ENCODE results near the gene ANKRD50.
A peak's percentile ranks its signal among the peaks of the same experiment; 100 is the strongest.

The ANKRD50 gene, protein sequence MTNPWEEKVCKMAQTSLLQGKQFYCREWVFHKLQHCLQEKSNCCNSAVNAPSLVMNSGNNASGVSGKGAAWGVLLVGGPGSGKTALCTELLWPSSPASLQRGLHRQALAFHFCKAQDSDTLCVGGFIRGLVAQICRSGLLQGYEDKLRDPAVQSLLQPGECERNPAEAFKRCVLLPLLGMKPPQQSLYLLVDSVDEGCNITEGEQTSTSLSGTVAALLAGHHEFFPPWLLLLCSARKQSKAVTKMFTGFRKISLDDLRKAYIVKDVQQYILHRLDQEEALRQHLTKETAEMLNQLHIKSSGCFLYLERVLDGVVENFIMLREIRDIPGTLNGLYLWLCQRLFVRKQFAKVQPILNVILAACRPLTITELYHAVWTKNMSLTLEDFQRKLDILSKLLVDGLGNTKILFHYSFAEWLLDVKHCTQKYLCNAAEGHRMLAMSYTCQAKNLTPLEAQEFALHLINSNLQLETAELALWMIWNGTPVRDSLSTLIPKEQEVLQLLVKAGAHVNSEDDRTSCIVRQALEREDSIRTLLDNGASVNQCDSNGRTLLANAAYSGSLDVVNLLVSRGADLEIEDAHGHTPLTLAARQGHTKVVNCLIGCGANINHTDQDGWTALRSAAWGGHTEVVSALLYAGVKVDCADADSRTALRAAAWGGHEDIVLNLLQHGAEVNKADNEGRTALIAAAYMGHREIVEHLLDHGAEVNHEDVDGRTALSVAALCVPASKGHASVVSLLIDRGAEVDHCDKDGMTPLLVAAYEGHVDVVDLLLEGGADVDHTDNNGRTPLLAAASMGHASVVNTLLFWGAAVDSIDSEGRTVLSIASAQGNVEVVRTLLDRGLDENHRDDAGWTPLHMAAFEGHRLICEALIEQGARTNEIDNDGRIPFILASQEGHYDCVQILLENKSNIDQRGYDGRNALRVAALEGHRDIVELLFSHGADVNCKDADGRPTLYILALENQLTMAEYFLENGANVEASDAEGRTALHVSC (N-terminal part only)

GRCh38 chr4:124712372-124713184 lies at the start of gene ANKRD50:
Gene ANKRD50 (minus strand): TSS chr4:124712732. CDS start chr4:124710511, 2,221 bp downstream.
- peak within 1 kb of the TSS; percentile 77 for H3K4me3 ChIP-seq (ENCODE audit: low read depth, low read length)
- ChIA-PET CTCF (no interaction called here), POLR2A (interaction anchor here (0.5 kb wide), 1 partner anchor 70 kb away, joined by 3 read pairs; no protein-coding TSS in a partner anchor)
- DNase-seq (ENCODE audit: low read depth, low spot score): peak; percentile 66
- TF ChIP-seq, protein P1, sequence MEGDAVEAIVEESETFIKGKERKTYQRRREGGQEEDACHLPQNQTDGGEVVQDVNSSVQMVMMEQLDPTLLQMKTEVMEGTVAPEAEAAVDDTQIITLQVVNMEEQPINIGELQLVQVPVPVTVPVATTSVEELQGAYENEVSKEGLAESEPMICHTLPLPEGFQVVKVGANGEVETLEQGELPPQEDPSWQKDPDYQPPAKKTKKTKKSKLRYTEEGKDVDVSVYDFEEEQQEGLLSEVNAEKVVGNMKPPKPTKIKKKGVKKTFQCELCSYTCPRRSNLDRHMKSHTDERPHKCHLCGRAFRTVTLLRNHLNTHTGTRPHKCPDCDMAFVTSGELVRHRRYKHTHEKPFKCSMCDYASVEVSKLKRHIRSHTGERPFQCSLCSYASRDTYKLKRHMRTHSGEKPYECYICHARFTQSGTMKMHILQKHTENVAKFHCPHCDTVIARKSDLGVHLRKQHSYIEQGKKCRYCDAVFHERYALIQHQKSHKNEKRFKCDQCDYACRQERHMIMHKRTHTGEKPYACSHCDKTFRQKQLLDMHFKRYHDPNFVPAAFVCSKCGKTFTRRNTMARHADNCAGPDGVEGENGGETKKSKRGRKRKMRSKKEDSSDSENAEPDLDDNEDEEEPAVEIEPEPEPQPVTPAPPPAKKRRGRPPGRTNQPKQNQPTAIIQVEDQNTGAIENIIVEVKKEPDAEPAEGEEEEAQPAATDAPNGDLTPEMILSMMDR (IDR thresholded peaks at IDR 0.05; ENCODE audit: insufficient read depth, low read length, missing control alignments): no peak

DNA sequence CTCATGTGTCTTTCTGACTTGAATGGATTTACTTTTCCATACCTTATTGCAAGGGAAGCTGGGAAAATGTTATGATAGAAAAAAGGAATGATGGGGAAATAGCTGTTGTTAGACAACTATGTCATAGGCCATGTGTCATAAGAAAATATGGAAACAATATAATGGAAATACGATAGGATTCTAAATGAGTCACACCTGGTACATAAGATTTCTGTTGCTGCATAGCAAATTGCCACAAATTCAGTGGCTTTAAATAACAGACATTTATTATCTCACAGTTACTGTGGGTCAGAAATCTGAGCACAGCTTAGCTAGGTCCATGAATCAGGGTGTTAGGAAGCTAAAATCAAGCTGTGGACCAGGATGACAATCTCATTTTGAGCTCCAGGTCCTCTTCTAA lies 44.6 kb upstream of the ANKRD50 start:
- TF ChIP-seq, protein P1 (IDR thresholded peaks at IDR 0.05; ENCODE audit: insufficient read depth, low read length, missing control alignments): no peak
- DNase-seq (ENCODE audit: low read depth, low spot score): peak; percentile 7
- ChIA-PET CTCF (no interaction called here), POLR2A (no interaction called here)
- H3K4me3 ChIP-seq (ENCODE audit: low read depth, low read length): no peak overlapping the region

GRCh38 chr4:124754681-124755080 lies 42.1 kb upstream of the ANKRD50 start:
- CTCF ChIA-PET: no interaction called here
- no peak overlapping the region for H3K4me3 ChIP-seq (ENCODE audit: low read depth, low read length)
- TF ChIP-seq, protein P1 (IDR thresholded peaks at IDR 0.05; ENCODE audit: insufficient read depth, low read length, missing control alignments): no peak
- DNase-seq (ENCODE audit: low read depth, low spot score): peak; percentile 10
- POLR2A ChIA-PET: no interaction called here

- CTCF ChIA-PET: no interaction called here
- POLR2A ChIA-PET: no interaction called here
- no peak for DNase-seq (ENCODE audit: low read depth, low spot score)
- TF ChIP-seq, protein P1 (IDR thresholded peaks at IDR 0.05; ENCODE audit: insufficient read depth, low read length, missing control alignments): no peak
- no peak overlapping the region for H3K4me3 ChIP-seq (ENCODE audit: low read depth, low read length)
These were observed 41.5 kb upstream of the ANKRD50 start for GRCh38 chr4:124753941-124754581.

DNA sequence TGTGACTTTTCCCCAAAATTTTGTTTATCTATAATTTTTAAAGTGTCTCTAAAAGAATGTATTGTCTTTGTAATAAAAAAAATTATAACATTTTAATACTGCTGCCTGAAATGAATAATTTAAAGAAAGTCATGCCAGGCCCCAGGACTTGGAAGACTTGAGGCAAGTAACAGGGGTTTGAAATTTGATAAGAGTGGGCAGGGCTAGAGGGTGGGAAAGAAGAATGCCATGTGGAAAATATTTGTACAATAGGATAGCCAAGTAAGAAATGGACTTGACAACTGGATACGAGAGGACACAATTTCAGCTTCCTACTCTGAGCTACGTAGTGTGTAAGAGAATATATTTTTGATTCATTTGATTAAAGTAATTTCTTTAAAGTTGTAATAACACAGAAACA lies 36.9 kb upstream of the ANKRD50 start:
- TF ChIP-seq, protein P1 (IDR thresholded peaks at IDR 0.05; ENCODE audit: insufficient read depth, low read length, missing control alignments): no peak
- H3K4me3 ChIP-seq (ENCODE audit: low read depth, low read length): no peak overlapping the region
- CTCF ChIA-PET: interaction anchor here (1.4 kb wide), 1 partner anchor 19 kb away, joined by 4 read pairs; no protein-coding TSS in a partner anchor
- DNase-seq (ENCODE audit: low read depth, low spot score): no peak
- POLR2A ChIA-PET: no interaction called here

Data from AG04449 (cell line).